ENCODE data around the gene HMCN1. TPM values are rescaled to one million over a fixed set of nuclear protein-coding genes. Genes with fewer than 3 reads are reported as not detected.

The HMCN1 gene
- polyA plus RNA-seq, 4 donors = 49.0 to 58.8 (median 51.4) TPM

GRCh38 chr1:185795181-185795580 is 61.0 kb downstream of the HMCN1 start:
- DNase-seq (ENCODE audit: low read depth in 4 of 4, low spot score in 2 of 4) = no peak

- DNase-seq (ENCODE audit: low read depth in 4 of 4, low spot score in 2 of 4) = no peak
These were observed 64.3 kb downstream of the HMCN1 start for GRCh38 chr1:185798505-185798904.

- no peak for DNase-seq (ENCODE audit: low read depth in 4 of 4, low spot score in 2 of 4)
These were observed 69.0 kb downstream of the HMCN1 start for GRCh38 chr1:185803241-185803640.

- no peak for DNase-seq (ENCODE audit: low read depth in 4 of 4, low spot score in 2 of 4)
These were observed 70.0 kb downstream of the HMCN1 start for GRCh38 chr1:185804206-185804605.

- no peak for DNase-seq (ENCODE audit: low read depth in 4 of 4, low spot score in 2 of 4)
These were observed 70.4 kb downstream of the HMCN1 start for GRCh38 chr1:185804608-185805007.

GRCh38 chr1:185807275-185807674 is 73.1 kb downstream of the HMCN1 start:
- no peak for DNase-seq (ENCODE audit: low read depth in 4 of 4, low spot score in 2 of 4)

GRCh38 chr1:185808631-185809030 is 74.4 kb downstream of the HMCN1 start:
- DNase-seq (ENCODE audit: low read depth in 4 of 4, low spot score in 2 of 4) = no peak

- no peak for DNase-seq (ENCODE audit: low read depth in 4 of 4, low spot score in 2 of 4)
These were observed 77.0 kb downstream of the HMCN1 start for GRCh38 chr1:185811073-185811709.

- DNase-seq (ENCODE audit: low read depth in 4 of 4, low spot score in 2 of 4) = no peak
These were observed 78.7 kb downstream of the HMCN1 start for GRCh38 chr1:185812934-185813333.

- no peak for DNase-seq (ENCODE audit: low read depth in 4 of 4, low spot score in 2 of 4)
These were observed 79.3 kb downstream of the HMCN1 start for GRCh38 chr1:185813401-185813979.

GRCh38 chr1:185816460-185816859 is 82.3 kb downstream of the HMCN1 start:
- no peak for DNase-seq (ENCODE audit: low read depth in 4 of 4, low spot score in 2 of 4)

GRCh38 chr1:185819798-185820197 is 85.6 kb downstream of the HMCN1 start:
- DNase-seq (ENCODE audit: low read depth in 4 of 4, low spot score in 2 of 4) = no peak

GRCh38 chr1:185821612-185822385 is 87.6 kb downstream of the HMCN1 start:
- no peak for DNase-seq (ENCODE audit: low read depth in 4 of 4, low spot score in 2 of 4)

GRCh38 chr1:185823467-185823866 is 89.3 kb downstream of the HMCN1 start:
- DNase-seq (ENCODE audit: low read depth in 4 of 4, low spot score in 2 of 4) = no peak

- DNase-seq (ENCODE audit: low read depth in 4 of 4, low spot score in 2 of 4) = no peak
These were observed 89.9 kb downstream of the HMCN1 start for GRCh38 chr1:185824106-185824505.

- no peak for DNase-seq (ENCODE audit: low read depth in 4 of 4, low spot score in 2 of 4)
These were observed 91.4 kb downstream of the HMCN1 start for GRCh38 chr1:185825556-185825955.

GRCh38 chr1:185834371-185834905 is 100.2 kb downstream of the HMCN1 start:
- DNase-seq (ENCODE audit: low read depth in 4 of 4, low spot score in 2 of 4) = no peak

GRCh38 chr1:185835191-185835590 is 101.0 kb downstream of the HMCN1 start:
- DNase-seq (ENCODE audit: low read depth in 4 of 4, low spot score in 2 of 4) = no peak

- no peak for DNase-seq (ENCODE audit: low read depth in 4 of 4, low spot score in 2 of 4)
These were observed 103.5 kb downstream of the HMCN1 start for GRCh38 chr1:185837711-185838110.

GRCh38 chr1:185838111-185838510 is 103.9 kb downstream of the HMCN1 start:
- no peak for DNase-seq (ENCODE audit: low read depth in 4 of 4, low spot score in 2 of 4)

GRCh38 chr1:185840880-185841279 is 106.7 kb downstream of the HMCN1 start:
- DNase-seq (ENCODE audit: low read depth in 4 of 4, low spot score in 2 of 4) = no peak
